Measurements from ENCODE around the gene POC1A.
"Not testable (repeated sequence)": the region's sequence is repeated elsewhere in the genome, so short reads cannot be mapped to it uniquely, and the experiment has no call there.

The POC1A gene

DNA sequence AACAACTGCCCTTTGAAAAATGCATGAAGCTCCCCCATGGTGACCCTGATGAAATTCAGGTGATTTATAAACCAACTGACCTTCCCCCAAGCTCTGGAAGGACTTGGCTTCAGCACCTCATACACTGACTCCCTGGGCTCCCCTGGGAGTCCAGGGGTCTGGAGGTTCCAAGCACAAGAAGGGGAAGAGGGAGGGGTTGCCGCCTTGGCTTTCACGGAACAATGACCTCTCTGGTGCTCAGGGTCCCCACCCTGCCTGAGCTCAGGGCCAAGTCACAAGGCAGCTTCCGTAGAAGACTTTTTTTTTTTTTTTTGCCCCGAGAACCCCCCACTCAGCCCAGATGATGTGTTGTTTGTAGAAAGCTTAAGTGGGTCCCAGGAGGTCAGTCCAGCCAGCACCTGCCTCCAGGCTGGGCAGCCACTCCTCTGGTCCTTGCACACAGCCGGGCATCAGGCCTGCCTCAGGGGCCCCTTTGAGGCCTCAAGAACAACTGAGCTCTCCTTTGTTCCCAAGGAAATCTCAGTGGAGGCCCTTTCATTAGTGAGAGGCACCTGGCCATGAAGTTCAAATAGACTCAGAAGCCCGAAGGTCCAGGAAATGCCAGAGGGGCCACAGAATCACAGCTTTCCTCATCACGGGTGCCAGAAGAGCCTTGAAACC, 29.7 kb upstream of the POC1A start:
- no peak for FAIRE-seq

DNA sequence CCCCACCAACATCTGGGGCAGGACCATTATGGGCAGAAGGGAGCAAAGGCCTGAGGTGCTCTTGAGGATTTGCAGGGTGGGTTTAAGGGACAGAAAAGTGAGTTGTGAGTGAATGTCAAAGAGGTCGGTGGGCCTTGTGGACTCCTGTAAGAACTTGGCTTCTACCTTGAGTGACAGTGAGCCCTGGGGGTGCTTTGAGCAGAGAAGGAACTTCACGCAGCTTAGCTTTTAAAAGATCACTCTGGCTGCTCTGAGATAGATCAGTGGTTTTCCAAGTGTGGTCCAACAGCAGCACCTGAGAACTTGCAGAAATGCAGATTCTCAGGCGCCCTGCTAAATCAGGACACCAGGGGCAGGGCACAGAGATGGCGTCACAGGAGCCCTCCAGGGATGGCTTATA, 28.5 kb upstream of the POC1A start:
- FAIRE-seq = no peak

DNA sequence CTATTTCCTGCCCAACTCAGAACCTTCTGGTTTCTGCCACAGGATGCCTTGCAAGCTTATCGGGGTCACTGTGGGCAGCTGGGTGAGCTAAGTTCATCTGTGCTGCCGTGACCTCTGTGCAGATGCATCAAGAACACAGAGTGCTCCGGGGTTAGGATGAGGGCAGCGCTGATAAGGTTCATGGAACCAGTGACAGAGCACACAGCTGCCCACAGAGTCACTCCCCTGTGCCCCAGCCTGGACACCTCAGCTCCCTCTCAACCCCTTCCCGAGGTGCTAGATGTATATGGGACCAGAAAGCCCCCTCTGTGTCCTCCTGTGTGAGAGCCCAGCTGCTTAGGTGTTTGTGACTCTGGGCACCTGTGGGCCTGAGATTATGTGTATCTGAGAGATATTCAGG, 28.0 kb upstream of the POC1A start:
- FAIRE-seq = no peak

DNA sequence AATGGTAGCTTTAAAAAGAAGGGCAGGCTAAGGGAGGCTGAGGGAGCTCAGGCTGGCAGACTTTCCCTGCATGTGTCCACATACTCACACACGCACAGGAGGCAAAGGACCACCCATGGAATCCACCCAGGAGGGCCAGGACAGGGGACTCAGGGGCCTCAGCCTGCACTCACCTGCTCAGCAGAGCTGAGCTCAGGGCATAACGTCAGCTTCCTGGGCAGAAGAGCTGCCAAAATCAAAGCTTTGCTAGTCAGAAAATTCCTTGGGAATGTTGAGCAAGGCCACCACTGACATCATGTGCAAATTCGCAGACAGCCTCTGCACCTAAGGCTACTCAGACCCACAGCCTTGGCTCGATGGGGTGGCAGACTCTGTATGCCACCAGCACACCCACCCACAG, 27.3 kb upstream of the POC1A start:
- FAIRE-seq = no peak

DNA sequence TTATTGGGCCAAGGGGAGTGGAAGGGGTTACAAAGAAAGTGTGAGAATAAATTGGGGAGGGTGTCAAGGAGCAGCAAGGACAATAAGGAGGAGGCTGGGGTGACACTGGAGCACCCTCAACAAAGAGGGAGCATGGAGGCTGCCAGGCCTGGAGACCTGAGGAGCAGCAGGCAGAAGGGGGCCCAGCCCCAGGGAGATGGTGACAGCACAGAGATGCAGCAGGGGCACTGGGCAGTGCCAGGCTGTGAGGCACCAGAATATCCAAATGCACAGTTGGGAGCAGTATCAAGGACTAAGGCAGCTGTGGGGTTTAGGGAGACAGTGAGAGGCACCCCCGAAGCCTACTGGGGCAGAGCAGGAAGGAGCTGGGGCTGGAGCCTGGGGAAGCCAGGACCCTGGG, 24.3 kb upstream of the POC1A start:
- FAIRE-seq = no peak

DNA sequence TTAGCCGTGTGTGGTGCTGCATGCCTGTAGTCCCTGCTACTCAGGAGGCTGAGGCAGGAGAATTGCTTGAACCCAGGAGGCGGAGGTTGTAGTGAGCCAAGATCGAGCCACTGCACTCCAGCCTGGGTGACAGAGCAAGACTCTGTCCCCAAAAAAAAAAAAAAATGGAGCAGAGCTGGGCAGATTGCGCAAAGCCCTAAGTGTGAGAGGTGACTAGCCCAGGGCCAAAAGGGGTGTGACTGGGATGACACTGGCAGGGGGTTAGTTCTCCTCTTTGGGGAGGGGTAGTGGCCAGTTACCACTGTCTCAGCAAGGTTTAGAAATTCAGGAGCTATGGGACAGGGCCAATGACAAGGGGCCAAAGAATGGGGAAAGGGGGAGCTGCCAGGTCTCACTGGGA, 23.9 kb upstream of the POC1A start:
- not testable (repeated sequence) for FAIRE-seq

DNA sequence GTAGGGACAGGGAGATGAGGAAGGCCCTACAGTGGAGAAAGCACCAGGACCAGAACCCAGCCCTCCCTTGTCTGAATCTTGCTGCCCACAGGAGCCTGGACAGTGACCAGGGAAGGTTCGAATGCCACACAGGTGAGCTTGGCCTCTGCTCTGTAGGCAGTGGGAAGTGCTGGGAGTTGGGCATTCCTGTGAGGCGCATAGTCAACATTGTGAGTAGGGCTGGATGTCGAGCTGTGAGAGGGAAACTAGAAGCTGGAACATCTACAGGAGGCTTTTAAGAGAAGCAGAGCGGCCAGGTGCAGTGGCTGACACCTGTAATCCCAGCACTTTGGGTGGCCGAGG, 23.4 kb upstream of the POC1A start:
- no peak for FAIRE-seq

DNA sequence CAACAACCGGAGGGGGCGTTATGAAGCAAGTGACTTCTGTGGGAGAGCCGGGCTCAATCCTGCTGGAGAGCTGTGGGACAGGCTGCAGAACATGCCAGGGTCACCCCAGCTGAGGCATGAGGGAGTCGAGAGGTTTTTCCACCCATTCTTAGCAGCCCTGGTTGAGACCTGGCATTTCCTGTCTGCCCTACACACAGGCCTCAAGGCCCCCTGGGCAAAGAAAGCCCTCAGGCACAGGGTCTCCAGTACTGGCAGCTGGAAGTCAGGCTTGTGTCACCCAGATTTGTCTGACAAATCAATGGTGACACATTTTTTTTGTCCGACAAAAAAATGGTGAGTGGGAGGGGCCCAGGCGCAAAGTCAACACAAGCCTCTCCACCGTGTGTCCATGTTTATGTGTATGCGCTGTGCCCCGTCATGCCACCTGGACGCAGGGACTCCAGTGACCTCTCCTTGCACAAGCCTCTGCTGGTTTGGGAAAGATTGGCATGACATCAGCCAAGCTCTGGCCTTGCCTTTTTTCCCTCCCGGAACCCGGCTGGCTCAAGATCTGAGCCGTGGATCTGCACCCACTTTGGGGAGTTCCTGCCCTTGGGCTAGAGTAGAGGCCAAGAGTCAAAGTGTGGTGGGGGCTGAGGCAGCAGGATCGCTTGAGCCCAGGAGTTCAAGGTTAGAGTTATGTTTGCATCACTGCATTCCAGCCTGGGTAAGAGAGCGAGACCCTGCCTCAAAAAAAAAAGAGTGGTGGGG, 22.9 kb upstream of the POC1A start:
- FAIRE-seq = no peak

DNA sequence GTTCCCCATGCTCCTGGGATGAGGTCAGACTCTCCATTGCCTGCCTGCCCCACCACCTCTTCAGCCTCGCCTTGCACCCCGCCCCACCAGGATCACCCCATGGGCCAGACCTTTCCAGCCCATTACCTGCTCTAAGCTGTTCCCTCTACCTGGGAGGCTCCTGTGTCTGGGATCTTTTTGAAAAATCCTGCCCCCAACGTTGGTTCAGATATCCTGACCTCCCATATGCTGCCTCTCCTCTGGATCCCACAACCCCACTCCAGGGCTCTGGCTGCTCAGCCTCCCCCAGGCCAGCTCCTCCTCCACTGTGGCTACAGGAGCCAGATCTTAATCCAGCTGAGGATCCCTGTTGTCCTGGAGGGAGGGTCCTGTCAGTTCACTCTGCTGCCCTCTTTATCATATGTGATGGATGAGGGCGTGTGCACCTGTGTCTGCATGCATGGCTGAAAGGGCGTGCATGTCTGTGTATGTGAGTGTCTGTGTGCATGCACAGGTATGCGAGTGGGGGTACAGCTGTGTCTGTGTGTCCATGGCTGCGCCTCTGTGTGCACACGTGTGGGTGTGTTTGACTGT, 22.0 kb upstream of the POC1A start:
- no peak for FAIRE-seq

DNA sequence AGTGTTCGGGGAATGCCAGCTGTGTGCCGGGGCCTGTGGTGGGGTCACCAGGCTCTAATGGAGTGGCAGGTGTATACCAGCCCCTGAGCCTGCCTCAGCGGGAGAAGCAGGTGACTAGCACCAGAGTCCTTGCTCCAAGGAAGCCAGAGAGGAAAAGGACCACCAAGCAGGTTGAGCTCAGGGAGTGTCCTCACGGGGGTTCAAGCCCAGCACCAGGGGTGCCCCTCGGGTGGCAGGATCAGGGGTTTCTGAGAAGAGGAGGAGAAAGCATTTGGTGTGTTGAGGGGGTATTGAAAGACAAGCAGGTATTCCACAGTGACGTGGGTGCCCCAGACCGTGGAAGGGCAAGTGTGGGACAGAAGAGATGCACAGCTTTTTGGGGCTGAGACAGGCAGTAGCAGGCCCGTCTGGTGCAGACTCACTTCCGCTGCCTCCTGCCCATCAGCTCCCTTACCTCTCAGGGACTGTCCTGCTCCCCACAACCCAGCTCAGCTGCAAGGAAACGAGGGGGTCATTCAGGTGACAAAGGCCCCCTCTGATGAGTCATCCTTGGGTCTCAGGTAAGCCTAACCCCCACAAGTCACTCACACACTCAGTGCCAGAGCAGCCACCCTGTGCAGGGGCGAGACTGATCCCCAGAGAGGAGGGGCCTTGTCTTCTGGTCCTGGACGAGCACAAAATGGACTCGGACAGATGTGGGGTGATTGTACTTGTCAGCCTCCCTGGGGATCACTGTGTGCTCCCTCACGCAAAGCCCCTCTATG, 21.4 kb upstream of the POC1A start:
- FAIRE-seq = no peak

DNA sequence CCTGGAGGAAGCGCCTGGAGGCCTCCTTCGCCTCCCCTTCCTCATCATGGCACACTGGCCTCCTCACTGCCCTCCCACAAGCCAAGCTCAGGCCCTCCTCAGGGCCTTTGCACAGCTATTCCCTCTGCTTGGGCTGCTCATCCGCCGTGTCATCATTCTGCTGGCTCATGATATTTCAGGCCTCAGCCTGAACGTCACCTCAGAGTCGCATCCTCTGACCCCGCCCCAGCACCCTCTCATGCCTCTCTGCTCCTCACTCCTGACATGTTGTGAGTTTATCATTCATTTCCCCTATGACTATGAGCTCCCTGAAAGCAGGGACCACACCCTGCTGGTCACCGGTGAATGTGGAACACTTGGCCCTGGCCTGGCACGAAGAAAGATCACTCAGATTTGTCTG, 20.7 kb upstream of the POC1A start:
- FAIRE-seq = no peak

DNA sequence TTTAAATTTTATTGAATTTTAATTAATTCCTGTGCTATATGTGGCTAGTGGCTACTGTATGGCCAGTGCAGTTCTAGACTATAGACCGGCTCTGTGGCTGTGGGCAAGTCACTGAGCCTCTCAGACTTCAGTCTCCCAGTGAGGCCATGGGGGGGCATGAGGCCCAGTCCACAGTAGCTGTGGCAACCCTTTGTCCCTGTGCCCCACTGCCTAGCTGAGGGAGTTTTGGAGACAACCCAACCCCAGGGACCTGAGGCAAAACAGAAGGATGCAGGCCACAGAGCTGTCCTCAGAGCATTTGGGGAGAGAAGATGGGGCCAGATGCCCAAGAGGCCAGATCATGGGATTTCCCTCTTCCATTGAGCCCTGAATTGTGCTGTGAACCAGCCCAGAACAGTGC, 18.9 kb upstream of the POC1A start:
- FAIRE-seq = no peak

DNA sequence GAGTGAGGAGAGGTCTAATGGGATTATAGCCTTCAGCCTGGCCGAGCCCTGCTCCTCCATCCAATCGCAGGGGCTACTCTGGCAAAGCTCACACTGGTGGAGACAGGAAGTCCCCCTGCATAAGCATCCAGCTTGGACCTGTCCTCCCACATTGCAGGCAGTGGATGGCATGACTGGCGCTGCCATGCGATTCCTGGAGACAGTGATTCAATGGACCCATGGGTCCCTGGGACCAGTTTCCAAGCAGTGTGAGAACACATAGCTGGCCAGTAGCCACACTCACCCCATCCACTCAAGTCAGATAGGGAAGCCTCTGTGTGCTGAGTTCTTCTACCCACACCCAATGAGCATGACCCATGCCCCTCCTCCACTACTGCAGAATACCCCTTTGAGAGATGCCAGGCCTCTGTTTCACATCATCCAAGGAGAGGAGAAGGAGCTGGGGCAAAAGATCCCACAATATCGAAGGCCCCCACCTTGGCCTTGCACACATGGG, 18.1 kb upstream of the POC1A start:
- FAIRE-seq = no peak

DNA sequence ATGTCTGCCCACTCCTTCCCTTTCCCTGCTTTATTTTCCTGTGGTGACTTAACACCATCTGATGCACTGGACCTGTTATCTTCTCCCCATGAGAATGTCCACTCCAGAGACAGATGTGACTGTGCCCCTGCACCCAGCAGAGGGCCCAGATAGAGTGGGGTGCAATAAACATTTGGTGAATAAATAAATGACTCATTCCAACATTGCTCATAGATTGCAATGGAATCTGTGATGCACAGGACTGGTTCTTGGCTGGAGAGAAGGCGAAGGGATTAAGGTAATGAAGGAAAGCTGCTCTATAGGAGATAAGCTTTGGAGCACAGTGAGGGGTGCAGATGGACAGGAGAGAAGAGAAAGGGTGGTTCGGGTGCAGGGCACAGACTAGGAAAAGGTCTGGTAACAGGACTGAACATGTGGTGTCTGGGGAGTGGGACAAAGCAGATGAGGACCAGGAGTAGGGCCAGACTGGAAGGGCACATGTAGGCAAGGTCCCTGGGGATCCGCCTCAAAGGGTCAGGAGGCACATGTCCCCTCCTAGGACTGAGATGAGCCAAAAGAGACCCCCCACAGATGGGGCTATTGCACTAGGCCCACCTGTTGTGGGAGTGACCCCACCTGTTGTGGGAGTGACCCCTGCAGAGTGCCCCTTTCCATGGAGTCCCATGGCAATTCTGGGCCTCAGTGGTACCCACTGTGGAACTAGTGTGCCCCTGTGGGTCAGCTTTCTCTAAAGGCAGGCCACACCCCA, 17.5 kb upstream of the POC1A start:
- no peak for FAIRE-seq

DNA sequence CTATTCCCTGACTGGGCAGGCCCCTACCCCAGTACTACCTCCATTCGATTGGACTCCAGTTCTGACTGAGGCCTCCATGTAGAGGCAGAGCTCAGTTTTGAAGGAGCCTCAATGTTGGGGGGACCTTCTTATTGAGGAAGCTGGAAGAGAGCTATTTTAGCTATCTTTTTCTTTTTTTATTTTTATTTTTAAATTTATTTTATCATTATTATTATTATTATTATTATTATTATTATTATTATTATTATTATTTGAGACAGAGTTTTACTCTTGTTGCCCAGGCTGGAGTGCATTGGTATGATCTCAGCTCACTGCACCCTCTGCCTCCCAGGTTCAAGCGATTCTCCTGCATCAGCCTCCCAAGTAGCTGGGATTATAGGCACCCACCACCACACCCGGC, 16.0 kb upstream of the POC1A start:
- FAIRE-seq = not testable (repeated sequence)

DNA sequence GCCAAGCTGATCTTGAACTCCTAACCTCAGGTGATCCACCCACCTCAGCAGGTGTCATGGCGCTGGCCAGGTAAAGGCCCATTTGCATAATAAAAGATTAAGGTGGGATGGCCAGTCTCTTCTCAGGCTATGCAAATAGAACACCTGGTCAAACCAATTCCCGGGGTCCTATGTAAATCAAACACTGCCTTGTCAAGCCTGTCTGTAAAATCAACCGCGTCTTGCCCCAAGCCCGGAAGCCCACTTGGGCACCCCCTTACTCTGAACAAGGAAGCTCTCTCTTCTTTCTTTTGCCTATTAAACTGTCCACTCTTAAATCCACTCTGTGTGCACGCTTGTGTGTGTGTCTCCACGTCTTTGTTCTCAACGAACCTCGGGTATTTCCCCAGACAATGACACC, 13.0 kb upstream of the POC1A start:
- no peak for FAIRE-seq

DNA sequence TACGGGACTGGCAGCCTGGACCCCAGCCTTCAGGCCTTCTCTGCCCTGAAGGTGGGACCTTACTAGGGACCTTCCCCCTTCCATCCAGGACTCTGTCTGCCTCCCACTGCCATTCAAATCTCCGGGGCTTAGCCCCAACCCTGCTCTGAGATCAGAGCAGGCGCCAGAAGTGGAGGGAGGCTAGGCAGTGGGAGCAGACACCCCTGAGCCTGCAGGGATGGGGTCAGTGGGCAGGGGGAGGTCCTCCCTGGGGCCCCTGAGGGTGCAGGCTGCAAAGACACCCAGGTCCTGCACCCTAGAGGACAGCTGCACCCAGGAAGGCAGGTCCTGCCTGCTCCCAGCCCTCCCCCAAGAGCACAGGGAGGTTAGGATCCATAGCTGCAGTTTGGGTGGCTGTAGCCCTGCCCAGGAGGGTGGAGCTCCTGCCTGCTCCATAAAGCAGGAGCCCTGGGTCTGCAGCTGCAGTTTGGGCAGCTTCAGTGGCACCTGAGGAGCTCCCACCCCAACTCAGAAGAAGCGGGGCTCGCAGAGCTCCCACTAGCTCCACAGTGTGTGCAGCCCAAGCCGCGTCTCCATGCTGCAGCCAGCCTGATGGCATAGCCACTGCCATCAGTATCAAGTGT, 8.1 kb upstream of the POC1A start:
- FAIRE-seq = no peak

DNA sequence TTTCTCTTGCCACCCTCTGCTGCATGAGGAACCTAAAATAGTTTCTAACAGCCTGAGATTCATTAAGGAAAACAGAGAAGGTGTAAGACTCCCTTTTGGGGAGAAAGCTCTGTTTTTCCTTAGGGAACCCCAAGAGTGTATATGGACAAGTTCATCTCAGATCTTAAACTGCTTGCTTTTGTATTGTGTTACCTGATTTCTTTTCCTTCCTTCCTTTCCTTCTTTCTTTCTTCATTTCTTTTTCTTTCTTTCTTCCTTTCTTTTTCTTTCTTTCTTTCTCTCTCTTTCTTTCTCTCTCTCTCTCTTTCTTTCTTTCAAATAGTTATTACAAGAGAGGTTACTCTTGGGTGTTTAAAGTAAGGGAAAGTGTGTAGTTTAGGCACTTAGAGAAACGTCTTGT, 5.3 kb upstream of the POC1A start:
- no peak for FAIRE-seq

DNA sequence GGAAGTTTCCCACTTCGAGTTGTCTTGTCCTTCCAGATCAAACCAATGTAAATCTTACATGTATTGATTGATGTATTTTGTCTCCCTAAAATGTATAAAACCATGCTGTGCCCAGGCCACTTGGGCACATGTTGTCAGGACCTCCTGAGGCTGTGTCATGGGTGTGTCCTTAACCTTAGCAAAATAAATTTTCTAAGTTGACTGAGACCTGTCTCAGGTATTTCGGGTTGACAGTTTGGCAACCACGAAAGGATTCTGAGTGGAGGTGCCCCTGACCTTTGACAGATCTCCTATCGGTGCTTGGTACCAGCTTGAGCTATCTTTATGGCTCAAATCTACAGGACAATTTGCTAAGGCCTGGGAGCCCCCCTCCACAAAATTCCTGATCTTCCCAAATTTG, 1.7 kb upstream of the POC1A start:
- FAIRE-seq = no peak

DNA sequence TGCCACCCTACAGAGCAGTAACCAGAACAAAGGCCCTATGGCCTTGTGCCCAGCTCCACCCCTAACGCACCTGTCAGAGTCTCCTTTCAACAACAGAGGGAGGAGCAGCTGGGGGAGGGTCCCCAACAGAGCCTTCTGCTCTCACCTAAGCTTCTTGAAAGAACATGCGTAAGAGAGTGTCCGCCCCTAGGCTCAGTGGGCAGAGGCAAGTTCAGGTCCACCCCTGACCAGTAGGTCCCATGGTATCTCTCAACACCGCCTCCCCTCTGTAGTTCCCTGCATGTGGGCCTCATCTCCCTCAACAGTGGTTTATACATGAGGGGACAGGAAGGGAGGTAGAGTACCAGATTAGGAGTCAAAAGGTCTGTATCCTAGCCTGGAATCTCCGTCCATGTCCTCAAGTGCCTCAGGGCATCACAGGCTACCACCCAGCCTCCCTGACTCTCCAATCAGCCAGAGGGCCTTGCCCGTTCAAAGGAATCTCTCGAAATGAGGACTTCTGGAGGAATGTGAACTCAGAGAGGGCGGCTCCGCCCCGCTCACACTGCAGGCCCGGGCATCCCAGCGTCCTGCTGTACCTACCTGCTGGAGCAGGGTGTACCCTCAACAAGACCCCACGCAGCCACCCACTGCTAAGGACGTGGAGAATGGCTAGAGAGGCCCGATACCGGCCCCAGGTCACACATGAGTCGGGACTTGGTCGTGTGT, 680 bp downstream of the POC1A start:
- FAIRE-seq = no peak

DNA sequence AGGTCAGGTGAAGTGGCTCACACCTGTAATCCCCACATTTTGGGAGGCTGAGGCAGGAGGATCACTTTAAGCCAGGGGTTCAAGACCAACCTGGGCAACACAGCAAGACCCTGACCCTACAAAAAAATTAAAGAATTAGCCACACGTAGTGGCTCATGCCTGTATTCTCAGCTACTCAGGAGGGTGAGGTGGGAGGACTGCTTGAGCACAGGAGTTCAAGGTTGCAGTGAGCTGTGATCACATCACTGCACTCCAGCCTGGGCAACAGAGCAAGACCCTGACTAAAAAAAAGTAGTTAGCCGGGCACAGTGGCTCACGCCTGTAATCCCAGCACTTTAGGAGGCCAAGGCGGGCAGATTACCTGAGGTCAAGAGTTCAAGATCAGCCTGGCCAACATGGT, 2.2 kb downstream of the POC1A start:
- FAIRE-seq = not testable (repeated sequence)

DNA sequence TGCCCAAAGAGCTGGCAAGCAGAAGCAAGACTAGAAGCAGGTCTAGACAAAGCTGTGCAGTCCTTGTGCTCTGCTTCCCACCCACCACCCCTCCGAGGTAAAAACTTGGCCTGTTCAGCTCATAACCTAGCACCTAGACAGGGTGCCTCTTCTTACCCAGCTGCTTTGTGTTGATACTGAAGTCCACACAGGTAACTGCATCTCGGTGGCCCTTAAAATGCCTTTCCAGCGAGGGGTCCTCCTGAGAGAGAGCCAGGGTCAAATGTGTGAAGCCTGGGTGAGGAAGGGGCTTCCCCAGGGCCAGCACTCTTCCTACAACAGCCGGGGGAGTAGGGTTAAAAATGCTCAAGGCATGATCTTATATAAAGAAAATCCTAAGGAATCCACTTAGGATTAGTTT, 3.4 kb downstream of the POC1A start:
- FAIRE-seq = no peak
